ENCODE results near the gene ANKRD27. TPM values are rescaled to one million over a fixed set of nuclear protein-coding genes. Genes with fewer than 3 reads are reported as not detected.

The ANKRD27 gene
- total and polyA plus RNA-seq, 2 experiments from 2014 or later, result 6.3 to 10.5 TPM

- Histone ChIP-seq H3K4me3 (no peak overlapping the region), H3K27ac (no peak overlapping the region), H3K27me3 (no peaks in the 10 kb centered on the region), H3K36me3 (peaks cover 14% of the 10 kb centered on the region), H3K4me1 (ENCODE audit: low read depth) (no peaks in the 10 kb centered on the region), H3K9me3 (ENCODE audit: low read depth) (no peaks in the 10 kb centered on the region)
- TF ChIP-seq, protein P1, sequence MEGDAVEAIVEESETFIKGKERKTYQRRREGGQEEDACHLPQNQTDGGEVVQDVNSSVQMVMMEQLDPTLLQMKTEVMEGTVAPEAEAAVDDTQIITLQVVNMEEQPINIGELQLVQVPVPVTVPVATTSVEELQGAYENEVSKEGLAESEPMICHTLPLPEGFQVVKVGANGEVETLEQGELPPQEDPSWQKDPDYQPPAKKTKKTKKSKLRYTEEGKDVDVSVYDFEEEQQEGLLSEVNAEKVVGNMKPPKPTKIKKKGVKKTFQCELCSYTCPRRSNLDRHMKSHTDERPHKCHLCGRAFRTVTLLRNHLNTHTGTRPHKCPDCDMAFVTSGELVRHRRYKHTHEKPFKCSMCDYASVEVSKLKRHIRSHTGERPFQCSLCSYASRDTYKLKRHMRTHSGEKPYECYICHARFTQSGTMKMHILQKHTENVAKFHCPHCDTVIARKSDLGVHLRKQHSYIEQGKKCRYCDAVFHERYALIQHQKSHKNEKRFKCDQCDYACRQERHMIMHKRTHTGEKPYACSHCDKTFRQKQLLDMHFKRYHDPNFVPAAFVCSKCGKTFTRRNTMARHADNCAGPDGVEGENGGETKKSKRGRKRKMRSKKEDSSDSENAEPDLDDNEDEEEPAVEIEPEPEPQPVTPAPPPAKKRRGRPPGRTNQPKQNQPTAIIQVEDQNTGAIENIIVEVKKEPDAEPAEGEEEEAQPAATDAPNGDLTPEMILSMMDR (IDR thresholded peaks at IDR 0.05; ENCODE audit: low read depth, low read length), result no peak
- DNase-seq (ENCODE audit: low read depth in 1 of 2, low spot score in 1 of 2), result no peak
Observed at GRCh38 chr19:32646556-32646955, 28.4 kb downstream of the ANKRD27 start.

DNA sequence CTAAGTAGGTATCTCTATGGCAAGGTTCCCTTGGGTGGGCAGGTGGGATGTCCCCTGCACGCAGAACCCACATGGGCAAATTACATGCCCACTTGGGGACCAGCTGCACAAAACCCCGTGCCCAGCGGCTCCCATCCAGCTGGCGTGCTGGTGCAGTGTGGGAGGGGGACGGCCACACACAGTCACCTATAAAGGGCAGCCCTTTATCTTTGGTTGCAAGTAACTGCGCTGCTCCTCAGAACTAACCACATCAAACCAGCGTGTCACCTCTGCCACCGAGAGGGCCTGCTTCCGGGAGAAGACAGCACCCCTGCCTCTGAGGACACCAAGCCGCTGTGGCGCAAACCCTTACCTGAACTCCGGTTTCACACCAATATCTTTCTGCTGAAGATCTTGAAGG, 32.2 kb downstream of the ANKRD27 start:
- DNase-seq (ENCODE audit: low read depth in 1 of 2, low spot score in 1 of 2), result no peak
- Histone ChIP-seq H3K27me3 (no peaks in the 10 kb centered on the region), H3K36me3 (peaks cover 16% of the 10 kb centered on the region), H3K9me3 (ENCODE audit: low read depth) (no peaks in the 10 kb centered on the region), H3K27ac (no peak overlapping the region), H3K4me1 (ENCODE audit: low read depth) (no peaks in the 10 kb centered on the region), H3K4me3 (no peak overlapping the region)
- TF ChIP-seq, protein P1 (IDR thresholded peaks at IDR 0.05; ENCODE audit: low read depth, low read length), result no peak

DNA sequence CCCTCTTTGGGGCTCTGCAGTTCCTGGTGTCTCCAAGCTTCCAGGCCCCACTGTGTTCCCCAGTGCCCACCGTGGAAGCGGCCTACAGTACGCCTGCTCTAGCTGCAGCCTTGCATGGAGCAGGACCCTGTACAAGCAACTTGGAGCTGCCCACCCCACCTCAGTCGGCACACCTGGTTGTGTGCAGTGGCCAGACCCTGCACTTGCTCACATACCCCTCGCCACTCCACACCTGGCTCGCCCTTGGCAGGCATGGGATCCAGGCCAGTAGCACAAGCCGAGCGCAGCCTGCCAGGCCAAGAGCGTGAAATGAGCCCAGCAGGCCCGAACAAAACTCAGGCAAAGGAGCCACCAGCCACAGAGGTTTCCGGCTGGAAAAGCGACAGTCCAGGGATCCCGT, 36.4 kb downstream of the ANKRD27 start:
- no peak overlapping the region for H3K27ac ChIP-seq
- peaks cover 16% of the 10 kb centered on the region for H3K36me3 ChIP-seq
- H3K4me3 ChIP-seq, result no peak overlapping the region

GRCh38 chr19:32637480-32637879, 37.5 kb downstream of the ANKRD27 start:
- TF ChIP-seq, protein P1 (IDR thresholded peaks at IDR 0.05; ENCODE audit: low read depth, low read length), result no peak
- no peak for DNase-seq (ENCODE audit: low read depth in 1 of 2, low spot score in 1 of 2)
- H3K4me3 ChIP-seq, result no peak overlapping the region
- H3K9me3 ChIP-seq (ENCODE audit: low read depth), result no peaks in the 10 kb centered on the region
- H3K36me3 ChIP-seq, result peaks cover 9% of the 10 kb centered on the region
- no peaks in the 10 kb centered on the region for H3K4me1 ChIP-seq (ENCODE audit: low read depth)
- no peaks in the 10 kb centered on the region for H3K27me3 ChIP-seq
- no peak overlapping the region for H3K27ac ChIP-seq

More for the DNA sequence above, 36.4 kb downstream of the ANKRD27 start:
- TF ChIP-seq, protein P1 (IDR thresholded peaks at IDR 0.05; ENCODE audit: low read depth, low read length), result no peak
- Histone ChIP-seq H3K4me1 (ENCODE audit: low read depth) (no peaks in the 10 kb centered on the region), H3K9me3 (ENCODE audit: low read depth) (no peaks in the 10 kb centered on the region), H3K27me3 (no peaks in the 10 kb centered on the region)
- DNase-seq (ENCODE audit: low read depth in 1 of 2, low spot score in 1 of 2), result no peak

DNA sequence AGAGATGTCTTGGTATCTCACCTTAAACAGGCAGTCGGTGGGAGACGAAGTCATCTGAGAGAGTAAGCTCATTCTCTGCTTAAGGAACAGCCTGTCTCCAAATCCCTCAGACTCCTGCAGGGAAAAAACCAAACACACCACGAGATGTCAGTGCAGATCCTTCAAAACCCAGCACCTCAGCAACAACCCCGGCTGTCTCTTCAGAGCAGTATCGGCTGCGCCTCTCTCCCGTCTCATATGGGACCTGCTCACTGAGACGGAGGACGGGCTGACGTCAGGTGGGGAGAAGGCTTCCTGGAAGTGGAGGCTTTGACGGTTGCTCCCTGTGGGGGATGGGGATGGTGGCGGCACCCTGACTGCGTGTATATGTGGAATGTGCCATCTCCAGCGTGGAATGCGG, 43.6 kb downstream of the ANKRD27 start:
- H3K4me1 ChIP-seq (ENCODE audit: low read depth), result peaks cover 14% of the 10 kb centered on the region
- H3K27me3 ChIP-seq, result no peaks in the 10 kb centered on the region
- no peak overlapping the region for H3K4me3 ChIP-seq
- no peaks in the 10 kb centered on the region for H3K9me3 ChIP-seq (ENCODE audit: low read depth)
- H3K27ac ChIP-seq, result no peak overlapping the region
- no peaks in the 10 kb centered on the region for H3K36me3 ChIP-seq
- no peak for DNase-seq (ENCODE audit: low read depth in 1 of 2, low spot score in 1 of 2)
- TF ChIP-seq, protein P1 (IDR thresholded peaks at IDR 0.05; ENCODE audit: low read depth, low read length), result no peak

DNA sequence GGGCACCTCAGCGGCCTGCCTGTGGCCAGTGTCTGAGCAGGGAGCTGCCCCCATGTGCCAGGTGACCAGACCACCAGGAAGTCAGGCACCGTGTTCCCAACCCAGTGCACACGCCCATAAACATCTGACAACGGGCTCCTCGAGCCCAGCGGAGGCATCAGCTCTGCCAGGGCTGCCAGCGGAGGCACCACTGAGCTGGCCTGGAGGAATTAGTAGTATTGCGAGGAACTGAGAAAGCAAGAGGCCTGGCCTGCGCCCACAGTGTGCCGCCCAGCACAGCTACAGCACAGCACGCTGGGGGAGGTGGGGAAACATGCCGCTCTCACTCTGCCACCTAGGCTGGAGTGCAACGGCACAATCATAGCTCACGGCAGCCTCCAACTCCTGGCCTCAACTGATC, 44.6 kb downstream of the ANKRD27 start:
- H3K36me3 ChIP-seq, result no peaks in the 10 kb centered on the region
- TF ChIP-seq, protein P1 (IDR thresholded peaks at IDR 0.05; ENCODE audit: low read depth, low read length), result no peak

More for the DNA sequence above, 44.6 kb downstream of the ANKRD27 start:
- no peaks in the 10 kb centered on the region for H3K9me3 ChIP-seq (ENCODE audit: low read depth)
- DNase-seq (ENCODE audit: low read depth in 1 of 2, low spot score in 1 of 2), result no peak
- H3K4me3 ChIP-seq, result no peak overlapping the region
- peaks cover 14% of the 10 kb centered on the region for H3K4me1 ChIP-seq (ENCODE audit: low read depth)
- H3K27me3 ChIP-seq, result no peaks in the 10 kb centered on the region
- no peak overlapping the region for H3K27ac ChIP-seq

Data from cardiac muscle cell (in vitro differentiated cells and primary cell).